PC-9 (cell line): ENCODE results near the gene IGFBP2. TPM values are rescaled to one million over a fixed set of nuclear protein-coding genes. Genes with fewer than 3 reads are reported as not detected.

Experiments used
- BruUV-seq: library from RNA; stranded (reverse); fragments of 400-500 nt; replicated peaks from 2 replicates; lab custom pipeline; 2021; lab: Mats Ljungman, UMichigan
- CTCF ChIA-PET: fragments of 300-600 bp; sonication (Branson Sonifier 250); formaldehyde crosslinking; loops from one replicate; lab custom pipeline; 2022; ENCODE audit warnings: antibody characterized with exemption; lab: Charles Lee
- POLR2A ChIA-PET: fragments of 300-600 bp; sonication (Branson Sonifier 250); formaldehyde crosslinking; loops from one replicate; lab custom pipeline; 2022; ENCODE audit warnings: antibody characterized with exemption; ENCODE audit not compliant: unreplicated experiment; lab: Charles Lee
- DNase-seq, 2 experiments: peaks; one replicate each; pipeline versions ENCODE4 v3.0.0 to v3.0.0-alpha.2; 2015 to 2022; ENCODE audit warnings: mixed read lengths in 1 of 2
- H2AFZ ChIP-seq: fragments of 200-600 bp; sonication (generic); 2 replicates; pipeline ENCODE4 v1.8.1; 2017; ENCODE audit warnings: antibody characterized with exemption
- H3F3A ChIP-seq: fragments of 200-600 bp; sonication (generic); 2 replicates; pipeline ENCODE4 v1.8.1; 2017; ENCODE audit warnings: antibody characterized with exemption, mild to moderate bottlenecking, low read depth; ENCODE audit not compliant: insufficient read depth
- H3K27ac ChIP-seq: fragments of 200-600 bp; sonication (generic); 2 replicates; pipeline ENCODE4 v1.6.1; 2016; ENCODE audit warnings: mixed run types
- H3K27me3 ChIP-seq: fragments of 200-600 bp; sonication (generic); 2 replicates; pipeline ENCODE4 v1.6.1; 2016; ENCODE audit warnings: low read depth, mixed run types; ENCODE audit not compliant: insufficient read depth
- H3K36me3 ChIP-seq: fragments of 200-600 bp; sonication (generic); 2 replicates; pipeline ENCODE4 v1.6.1; 2016; ENCODE audit warnings: low read depth, mixed run types
- H3K4me1 ChIP-seq: fragments of 200-600 bp; sonication (generic); replicated peaks from 2 replicates; pipeline ENCODE4 v1.6.1; 2016; ENCODE audit warnings: mixed run types; ENCODE audit not compliant: insufficient read depth
- H3K4me2 ChIP-seq: fragments of 200-600 bp; sonication (generic); 2 replicates; pipeline ENCODE4 v1.6.1; 2017; ENCODE audit warnings: mixed run types
- H3K4me3 ChIP-seq: fragments of 200-600 bp; sonication (generic); 2 replicates; pipeline ENCODE4 v1.6.1; 2016; ENCODE audit warnings: mixed run types
- H3K79me2 ChIP-seq: fragments of 200-600 bp; sonication (generic); 2 replicates; pipeline ENCODE4 v1.6.1; 2017; ENCODE audit warnings: low read depth, mixed run types
- H3K9me2 ChIP-seq: fragments of 200-600 bp; sonication (generic); 2 replicates; pipeline ENCODE4 v1.8.1; 2017; ENCODE audit warnings: mild to moderate bottlenecking; ENCODE audit not compliant: insufficient read depth
- H3K9me3 ChIP-seq: fragments of 200-600 bp; sonication (generic); 2 replicates; pipeline ENCODE4 v1.8.1; 2016; ENCODE audit warnings: low read depth; ENCODE audit not compliant: insufficient read depth
- H4K20me1 ChIP-seq: fragments of 200-600 bp; sonication (generic); 2 replicates; pipeline ENCODE4 v1.8.1; 2017; ENCODE audit not compliant: insufficient read depth
- EZH2 ChIP-seq: fragments of 200-600 bp; sonication (generic); IDR thresholded peaks from 2 replicates; pipeline ENCODE4 v1.8.0; 2017; ENCODE audit warnings: antibody characterized with exemption, low read depth
- intact Hi-C: fragments of 100-400 bp; cut with micrococcal nuclease; formaldehyde crosslinking; loops from one replicate; pipeline ENCODE4 v1.10.0; 2022; ENCODE audit not compliant: unreplicated experiment
- total RNA-seq: library from RNA; stranded (reverse); gene quantifications from 2 replicates; pipeline ENCODE4 v1.2.3, GENCODE V29; 2021
- TF ChIP-seq, protein P1 (sequence below): fragments of 200-600 bp; sonication (generic); conservative IDR thresholded peaks from 2 replicates; pipeline ENCODE4 v1.6.1; 2017; ENCODE audit warnings: mixed run types, antibody characterized with exemption, mild to moderate bottlenecking, moderate library complexity

The IGFBP2 gene
- total RNA-seq, 1 experiment from 2014 or later = 106 TPM

DNA sequence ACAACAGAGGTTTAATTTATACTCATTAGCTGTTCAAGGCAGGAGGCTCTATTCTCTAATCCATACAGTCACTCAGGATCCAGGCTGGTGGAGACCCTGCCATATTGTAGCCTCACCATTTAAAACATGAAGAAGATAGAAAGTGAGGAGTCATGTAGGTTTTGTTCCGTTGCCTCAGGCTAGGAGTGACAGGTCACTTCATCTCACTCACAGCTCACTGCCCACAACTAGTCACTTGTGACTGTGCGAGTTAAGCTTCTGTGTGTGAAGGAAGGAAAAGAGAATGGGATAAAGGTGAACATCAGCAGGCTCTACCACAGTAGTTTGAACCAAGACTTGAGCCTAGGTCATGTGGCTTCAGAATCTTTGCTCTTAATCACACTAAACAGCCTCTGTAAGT is 9.0 kb upstream of the IGFBP2 start:
- DNase-seq = peak; percentile 36 to 92
- ChIA-PET CTCF (interaction anchor here (0.7 kb wide), 1 partner anchor 104 kb away, joined by 3 read pairs; no protein-coding TSS in a partner anchor), POLR2A (interaction anchor here (0.5 to 0.6 kb wide), 2 partner anchors 27 to 425 kb away, joined by 5 to 9 read pairs; no protein-coding TSS in a partner anchor)
- peak overlapping the region; percentile 2; the same call in 1 of the 2 replicates for H3K4me3 ChIP-seq
- H3K9me2 ChIP-seq = no peaks in the 10 kb centered on the region
- H3K4me1 ChIP-seq = peaks cover 62% of the 10 kb centered on the region
- no TSS peak for BruUV-seq
- peak overlapping the region; percentile 69 for H3K4me2 ChIP-seq
- no peak overlapping the region for H2AFZ ChIP-seq
- H4K20me1 ChIP-seq = no peaks in the 10 kb centered on the region
- H3F3A ChIP-seq = peaks cover 47% of the 10 kb centered on the region; the same call in 1 of the 2 replicates
- intact Hi-C loops = no loop called here
- no peaks in the 10 kb centered on the region for H3K27me3 ChIP-seq
- no peaks in the 10 kb centered on the region for H3K36me3 ChIP-seq
- H3K27ac ChIP-seq = peak overlapping the region; percentile 91
- no peak for TF ChIP-seq EZH2
- TF ChIP-seq, protein P1, sequence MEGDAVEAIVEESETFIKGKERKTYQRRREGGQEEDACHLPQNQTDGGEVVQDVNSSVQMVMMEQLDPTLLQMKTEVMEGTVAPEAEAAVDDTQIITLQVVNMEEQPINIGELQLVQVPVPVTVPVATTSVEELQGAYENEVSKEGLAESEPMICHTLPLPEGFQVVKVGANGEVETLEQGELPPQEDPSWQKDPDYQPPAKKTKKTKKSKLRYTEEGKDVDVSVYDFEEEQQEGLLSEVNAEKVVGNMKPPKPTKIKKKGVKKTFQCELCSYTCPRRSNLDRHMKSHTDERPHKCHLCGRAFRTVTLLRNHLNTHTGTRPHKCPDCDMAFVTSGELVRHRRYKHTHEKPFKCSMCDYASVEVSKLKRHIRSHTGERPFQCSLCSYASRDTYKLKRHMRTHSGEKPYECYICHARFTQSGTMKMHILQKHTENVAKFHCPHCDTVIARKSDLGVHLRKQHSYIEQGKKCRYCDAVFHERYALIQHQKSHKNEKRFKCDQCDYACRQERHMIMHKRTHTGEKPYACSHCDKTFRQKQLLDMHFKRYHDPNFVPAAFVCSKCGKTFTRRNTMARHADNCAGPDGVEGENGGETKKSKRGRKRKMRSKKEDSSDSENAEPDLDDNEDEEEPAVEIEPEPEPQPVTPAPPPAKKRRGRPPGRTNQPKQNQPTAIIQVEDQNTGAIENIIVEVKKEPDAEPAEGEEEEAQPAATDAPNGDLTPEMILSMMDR = no peak
- H3K9me3 ChIP-seq = no peaks in the 10 kb centered on the region
- H3K79me2 ChIP-seq = no peaks in the 10 kb centered on the region

DNA sequence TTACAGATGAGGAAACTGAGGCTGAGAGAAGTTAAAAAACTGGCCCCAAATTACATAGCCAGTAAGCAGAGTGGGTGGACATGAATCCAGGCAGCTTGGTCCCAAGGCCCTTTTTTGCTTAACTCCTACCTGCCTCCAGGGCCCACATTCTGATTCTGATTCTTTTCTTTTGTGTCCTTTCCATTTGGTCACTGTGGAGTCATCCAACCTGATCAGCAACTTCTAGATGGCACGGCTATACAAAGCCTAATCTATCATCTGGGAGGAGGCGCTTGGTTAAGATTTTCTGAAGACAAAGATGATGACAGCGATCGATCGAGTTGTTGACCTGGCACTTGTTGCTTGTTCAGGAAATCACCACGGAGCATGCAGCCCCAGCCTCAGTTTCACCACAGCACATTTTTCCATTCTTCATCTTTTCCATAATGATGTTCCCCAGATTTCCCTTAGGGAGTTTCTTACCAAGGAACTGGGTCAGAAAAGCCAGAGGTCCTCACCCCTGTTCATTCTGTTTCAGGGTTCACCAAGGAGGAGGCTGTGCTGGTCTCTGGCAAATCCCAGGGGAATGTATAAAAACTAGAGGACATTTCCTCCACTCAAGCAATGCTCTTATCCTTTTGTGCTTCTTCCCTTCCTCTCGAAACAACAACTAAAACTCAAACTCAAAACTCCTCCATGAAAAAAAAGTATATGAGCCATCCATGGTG is 6.9 kb upstream of the IGFBP2 start:
- Histone ChIP-seq H2AFZ (no peak overlapping the region), H3K4me1 (peaks cover 49% of the 10 kb centered on the region), H3K27me3 (no peaks in the 10 kb centered on the region), H3K27ac (peak overlapping the region; percentile 91), H3F3A (peaks cover 37% of the 10 kb centered on the region; the same call in 1 of the 2 replicates), H3K36me3 (no peaks in the 10 kb centered on the region), H4K20me1 (no peaks in the 10 kb centered on the region), H3K9me2 (no peaks in the 10 kb centered on the region), H3K4me3 (peak overlapping the region; percentile 23), H3K9me3 (no peaks in the 10 kb centered on the region), H3K4me2 (peak overlapping the region; percentile 69), H3K79me2 (no peaks in the 10 kb centered on the region)
- BruUV-seq = no TSS peak
- ChIA-PET POLR2A (no interaction called here), CTCF (no interaction called here)
- peak; percentile 47 to 87 for DNase-seq
- no peak for TF ChIP-seq EZH2
- TF ChIP-seq, protein P1 = no peak
- intact Hi-C loops = loop anchor here (2.0 kb wide), 1 partner anchor 44 kb away; no protein-coding TSS in a partner anchor

DNA sequence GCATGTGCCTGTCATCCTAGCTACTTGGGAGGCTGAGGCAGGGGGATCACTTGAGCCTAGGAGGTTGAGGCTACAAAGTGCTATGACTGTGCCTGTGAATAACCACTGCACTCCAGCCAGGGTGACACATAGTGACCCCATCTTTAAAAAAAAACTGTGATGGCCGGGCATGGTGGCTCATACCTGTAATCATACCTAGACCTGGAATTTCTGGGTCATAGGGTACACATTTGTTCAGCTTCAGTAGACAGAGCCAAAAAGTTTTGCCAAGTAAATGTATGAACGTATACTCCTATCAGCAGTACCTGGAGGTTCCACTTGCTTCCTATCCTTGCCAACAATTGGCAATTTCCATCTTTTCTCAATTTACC is 6.4 kb upstream of the IGFBP2 start:
- H3K9me3 ChIP-seq = no peaks in the 10 kb centered on the region
- no peaks in the 10 kb centered on the region for H4K20me1 ChIP-seq
- CTCF ChIA-PET = no interaction called here
- H2AFZ ChIP-seq = no peak overlapping the region
- intact Hi-C loops = loop anchor here (2.0 kb wide), 1 partner anchor 44 kb away; no protein-coding TSS in a partner anchor
- H3K4me1 ChIP-seq = peaks cover 49% of the 10 kb centered on the region
- H3K9me2 ChIP-seq = no peaks in the 10 kb centered on the region
- H3K79me2 ChIP-seq = no peaks in the 10 kb centered on the region
- peak; percentile 57 to 87 for DNase-seq
- no TSS peak for BruUV-seq
- POLR2A ChIA-PET = no interaction called here
- H3K36me3 ChIP-seq = no peaks in the 10 kb centered on the region
- H3F3A ChIP-seq = peaks cover 37% of the 10 kb centered on the region; the same call in 1 of the 2 replicates
- H3K4me2 ChIP-seq = peak overlapping the region; percentile 69
- H3K27ac ChIP-seq = peak overlapping the region; percentile 91
- H3K27me3 ChIP-seq = no peaks in the 10 kb centered on the region
- peak overlapping the region; percentile 23 for H3K4me3 ChIP-seq
- no peak for TF ChIP-seq EZH2
- TF ChIP-seq, protein P1 = no peak
